Lower leg skin (tissue), 3 donors: Measurements from ENCODE around the gene ALG9.

Experiments
- CTCF ChIP-seq, 3 donors: fragments of 450-650 bp; IDR thresholded peaks; one replicate each; pipeline ENCODE4 v1.5.1; 2016; ENCODE audit warnings: antibody characterized with exemption in 3 of 3, mild to moderate bottlenecking in 3 of 3, moderate library complexity in 2 of 3
- POLR2A ChIP-seq, 2 donors: fragments of 450-650 bp; IDR thresholded peaks; one replicate each; pipeline ENCODE4 v1.6.1; 2016 to 2017; ENCODE audit warnings: antibody characterized with exemption in 2 of 2, mild to moderate bottlenecking in 1 of 2, moderate library complexity in 1 of 2

DNA sequence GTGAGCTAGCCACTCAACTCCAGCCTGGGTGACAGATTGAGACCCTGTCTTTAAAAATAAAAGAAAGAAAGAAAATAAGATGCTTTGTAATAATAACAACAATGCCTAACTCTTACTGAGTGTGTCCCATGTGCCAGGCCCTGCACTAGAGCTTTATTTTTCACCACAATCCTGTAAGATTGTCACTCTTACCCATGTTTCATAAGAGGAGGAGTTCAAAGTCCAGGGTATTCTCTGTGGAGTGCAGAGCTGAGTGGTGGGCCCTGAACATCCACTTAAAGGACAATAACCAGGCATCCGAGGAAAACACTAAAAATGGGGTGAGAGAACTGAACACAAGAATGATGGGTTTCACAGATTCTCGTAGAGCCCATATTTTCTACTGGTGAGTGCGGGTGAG lies 46.4 kb upstream of the ALG9 start:
- TF ChIP-seq CTCF (IDR thresholded peaks at IDR 0.05) (no peak), POLR2A (IDR thresholded peaks at IDR 0.05) (no peak)
